T-helper 1 cell treated with Interleukin-12 subunit alpha and Interleukin-12 subunit beta and Interleukin-4 antibody, amounts not matched to agents 30 μg/mL and 1 μg/mL, for 36 hours (primary cell): ENCODE measurements around the gene UNKL.

ENCODE experiments used
- H3K27ac Mint-ChIP-seq: one replicate; pipeline ENCODE4 v1.8.0; 2021; ENCODE audit warnings: mild to moderate bottlenecking, mixed read lengths
- H3K27me3 Mint-ChIP-seq: one replicate; pipeline ENCODE4 v1.8.0; 2021; ENCODE audit warnings: low read depth, mixed read lengths
- H3K36me3 Mint-ChIP-seq: one replicate; pipeline ENCODE4 v1.8.0; 2021; ENCODE audit warnings: low read depth, mixed read lengths
- H3K4me1 Mint-ChIP-seq: one replicate; pipeline ENCODE4 v1.8.0; 2021; ENCODE audit warnings: low read depth, mixed read lengths
- H3K4me3 Mint-ChIP-seq: one replicate; pipeline ENCODE4 v1.8.0; 2021; ENCODE audit warnings: mild to moderate bottlenecking, moderate library complexity, mixed read lengths
- H3K9me3 Mint-ChIP-seq: one replicate; pipeline ENCODE4 v1.8.0; 2021; ENCODE audit warnings: mixed read lengths

UNKL gene

DNA sequence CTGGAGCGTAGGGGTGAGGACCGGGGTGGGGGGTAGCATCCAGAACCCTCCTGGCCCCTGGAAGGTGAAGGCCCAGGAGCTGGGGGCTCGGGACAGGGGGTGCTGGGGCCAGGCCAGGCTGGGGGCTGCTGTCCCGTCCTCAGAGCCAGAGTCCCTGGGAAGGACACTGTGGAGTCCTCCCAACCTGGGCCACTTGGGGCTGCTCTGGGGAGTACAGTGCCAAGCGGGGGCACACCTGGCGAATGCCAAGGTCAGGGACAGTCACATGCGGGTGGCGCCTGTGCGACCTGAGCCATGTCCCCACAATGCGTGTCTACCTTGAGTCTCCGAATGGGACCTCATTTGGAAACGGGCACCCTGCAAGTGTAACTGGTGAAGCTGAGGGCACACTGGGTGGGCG, 15.1 kb upstream of the UNKL start:
- no peak overlapping the region for H3K4me3 Mint-ChIP-seq
- no peaks in the 10 kb centered on the region for H3K27me3 Mint-ChIP-seq
- no peaks in the 10 kb centered on the region for H3K4me1 Mint-ChIP-seq
- H3K36me3 Mint-ChIP-seq, result no peaks in the 10 kb centered on the region
- no peaks in the 10 kb centered on the region for H3K9me3 Mint-ChIP-seq
- H3K27ac Mint-ChIP-seq, result no peak overlapping the region

DNA sequence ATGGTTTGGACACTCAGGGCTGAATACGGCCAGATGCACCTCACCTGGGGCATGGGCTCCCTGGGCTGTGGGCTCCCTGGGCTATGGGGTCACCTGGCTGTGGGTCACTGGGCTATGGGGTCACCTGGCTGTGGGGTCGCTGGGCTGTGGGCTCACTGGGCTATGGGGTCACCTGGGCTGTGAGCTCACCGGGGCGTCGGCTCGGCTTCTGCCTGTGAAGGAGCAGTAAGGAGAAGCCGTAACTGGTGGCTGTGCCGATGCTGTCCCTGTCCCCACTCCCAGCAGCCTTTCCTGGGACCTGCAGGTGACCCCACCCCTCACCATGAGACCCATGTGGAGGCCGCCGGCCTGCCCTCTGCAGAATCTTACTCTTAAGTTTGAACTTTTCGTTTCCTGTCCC, 14.5 kb upstream of the UNKL start:
- no peaks in the 10 kb centered on the region for H3K4me1 Mint-ChIP-seq
- no peak overlapping the region for H3K4me3 Mint-ChIP-seq
- no peaks in the 10 kb centered on the region for H3K27me3 Mint-ChIP-seq
- no peaks in the 10 kb centered on the region for H3K36me3 Mint-ChIP-seq
- no peaks in the 10 kb centered on the region for H3K9me3 Mint-ChIP-seq
- H3K27ac Mint-ChIP-seq, result no peak overlapping the region

DNA sequence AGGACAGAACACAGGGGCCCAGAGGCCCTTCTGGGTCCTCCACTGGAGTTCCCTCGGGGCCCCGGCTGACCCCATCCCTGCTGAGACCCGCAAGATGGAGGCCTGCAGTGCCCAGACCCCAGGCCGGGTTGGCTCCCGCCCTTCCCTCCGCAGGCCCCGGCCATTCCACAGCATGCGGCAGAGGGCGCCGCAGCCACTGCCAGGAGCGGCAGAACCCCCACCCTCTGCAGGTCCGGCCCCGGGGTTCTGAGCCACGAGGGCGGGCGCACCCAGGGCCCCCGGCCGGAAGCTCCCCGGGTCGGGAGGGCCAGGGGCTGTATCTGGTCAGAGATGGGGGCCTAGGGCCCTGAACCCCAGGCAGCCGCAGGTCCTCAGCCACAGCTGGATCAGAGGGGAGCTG, 14.0 kb upstream of the UNKL start:
- Mint-ChIP-seq H3K27me3 (no peaks in the 10 kb centered on the region), H3K4me3 (no peak overlapping the region), H3K4me1 (peaks cover 3% of the 10 kb centered on the region), H3K9me3 (no peaks in the 10 kb centered on the region), H3K27ac (no peak overlapping the region), H3K36me3 (no peaks in the 10 kb centered on the region)

DNA sequence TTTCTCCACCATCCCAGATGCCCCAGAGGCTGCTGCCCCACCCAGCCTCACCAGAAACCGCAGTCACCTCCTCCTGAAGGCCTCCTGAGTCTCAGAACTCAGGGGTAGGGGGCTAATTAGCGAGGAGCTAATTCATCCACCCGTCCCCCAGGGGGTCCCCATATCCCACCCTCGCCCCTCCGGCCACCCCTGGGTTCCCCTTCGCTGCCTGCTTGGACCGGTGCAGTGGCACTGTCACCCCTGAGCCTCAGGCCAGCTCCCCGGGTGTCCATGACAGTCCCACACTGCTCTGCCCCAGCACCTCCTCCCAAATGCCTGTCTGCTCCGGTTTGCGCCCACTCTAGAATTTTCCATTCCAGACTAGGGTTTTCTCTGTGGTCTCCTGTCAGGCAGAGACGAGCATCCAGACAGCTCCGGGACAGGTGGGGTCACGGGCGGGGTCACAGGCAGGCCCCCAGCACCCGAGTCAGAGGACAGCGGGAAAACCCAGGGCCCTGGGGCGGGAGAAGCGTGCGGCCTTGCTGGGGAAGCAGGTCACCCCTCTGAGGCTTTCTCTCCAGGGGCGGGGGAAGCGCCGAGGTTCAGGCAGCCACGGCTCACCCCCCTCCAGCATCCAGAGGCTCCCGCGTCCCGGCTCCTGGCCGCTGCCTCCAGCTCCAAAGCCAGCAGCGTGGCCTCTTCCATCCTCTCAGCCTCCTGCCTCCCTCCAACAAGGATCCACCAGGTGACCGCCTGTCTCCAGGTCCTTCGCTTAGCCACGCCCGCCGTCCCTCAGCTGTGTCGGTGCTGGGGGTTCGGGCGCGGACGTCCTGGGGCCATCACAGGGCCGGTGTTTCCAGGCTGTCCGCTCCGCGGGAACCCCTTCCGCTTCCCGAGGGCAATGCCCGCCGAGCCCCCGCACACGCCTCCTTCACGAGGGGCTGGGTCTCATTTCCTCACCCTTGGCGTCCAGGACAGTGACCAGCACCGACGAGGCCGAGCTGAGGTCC, 13.3 kb upstream of the UNKL start:
- no peak overlapping the region for H3K4me3 Mint-ChIP-seq
- H3K27me3 Mint-ChIP-seq, result no peaks in the 10 kb centered on the region
- no peaks in the 10 kb centered on the region for H3K9me3 Mint-ChIP-seq
- no peaks in the 10 kb centered on the region for H3K36me3 Mint-ChIP-seq
- H3K27ac Mint-ChIP-seq, result no peak overlapping the region
- H3K4me1 Mint-ChIP-seq, result peaks cover 3% of the 10 kb centered on the region

DNA sequence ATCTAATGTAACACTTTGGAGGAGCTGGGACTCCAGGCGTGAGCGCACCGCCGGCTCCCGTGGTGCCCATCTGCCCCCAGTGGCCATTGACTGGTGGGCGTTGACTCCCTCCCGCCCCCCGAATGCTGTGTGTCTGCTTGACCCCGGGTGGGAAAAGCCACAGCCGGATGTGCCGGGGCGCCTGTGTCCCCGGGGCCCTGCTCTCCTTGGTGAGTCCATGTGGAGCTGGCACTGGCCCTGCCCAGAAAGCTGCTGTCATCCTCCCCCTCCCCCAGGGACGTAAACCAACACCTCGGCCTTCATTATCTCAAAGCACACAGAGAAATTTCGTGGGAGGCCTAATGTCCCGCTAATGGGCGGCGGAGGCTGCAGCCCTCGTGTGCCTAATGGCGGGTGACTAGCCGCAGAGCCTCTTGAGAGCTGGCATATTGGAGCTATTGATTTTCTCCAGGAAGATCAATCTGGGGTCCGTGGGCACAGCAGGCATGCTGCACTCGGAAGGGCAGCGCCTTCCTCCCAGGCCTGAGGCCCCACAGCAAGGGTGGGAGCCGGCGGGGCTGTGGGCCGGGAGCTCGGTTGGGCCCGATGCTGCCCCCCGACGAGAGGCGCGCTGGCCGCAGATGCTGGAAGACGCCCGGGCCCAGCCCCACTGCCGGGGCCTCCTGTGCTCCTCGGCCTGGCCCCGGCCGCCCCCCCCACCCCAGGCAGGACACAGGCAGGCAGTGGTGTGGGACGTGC, 12.4 kb upstream of the UNKL start:
- Mint-ChIP-seq H3K4me1 (peaks cover 3% of the 10 kb centered on the region), H3K27me3 (no peaks in the 10 kb centered on the region), H3K4me3 (no peak overlapping the region), H3K9me3 (no peaks in the 10 kb centered on the region), H3K27ac (no peak overlapping the region), H3K36me3 (peaks cover 3% of the 10 kb centered on the region)

DNA sequence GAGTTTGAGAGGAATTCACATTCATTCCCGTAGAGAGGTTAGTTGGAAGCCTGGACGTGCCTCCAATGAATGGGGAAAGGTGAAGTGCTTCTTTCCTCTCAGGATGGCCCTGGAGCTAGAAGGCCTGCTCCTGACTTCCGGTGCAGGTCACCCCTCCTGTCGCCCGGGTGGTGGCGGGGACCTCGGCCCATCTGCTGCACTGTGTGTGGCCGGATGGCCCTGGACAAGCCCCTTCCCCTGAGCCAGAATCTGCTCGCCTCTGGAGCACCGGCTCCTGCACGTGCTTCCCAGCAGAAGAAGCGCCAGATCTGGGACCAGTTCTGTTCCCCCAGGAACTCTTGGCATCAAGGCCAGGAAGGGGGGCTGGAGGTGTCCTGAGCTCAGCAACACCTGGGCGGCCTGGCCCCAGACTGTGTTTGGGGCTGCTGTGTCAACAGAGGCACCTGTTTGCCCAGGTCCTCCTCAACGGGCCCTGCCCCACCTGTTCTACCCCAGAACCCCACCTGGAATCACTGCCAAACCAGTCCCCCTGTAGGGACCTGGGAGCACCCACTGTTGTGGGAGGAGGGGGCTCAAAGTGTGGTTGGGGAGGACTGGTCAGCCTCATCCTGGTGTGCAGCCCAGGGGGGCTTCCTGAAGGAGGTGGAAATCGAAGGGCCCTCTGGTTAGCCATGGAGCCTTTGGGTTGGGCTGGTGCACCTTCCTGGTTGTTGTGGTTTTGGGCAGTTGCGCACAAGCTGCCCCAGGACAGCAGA, 11.3 kb upstream of the UNKL start:
- H3K4me3 Mint-ChIP-seq, result no peak overlapping the region
- no peaks in the 10 kb centered on the region for H3K27me3 Mint-ChIP-seq
- H3K4me1 Mint-ChIP-seq, result peaks cover 7% of the 10 kb centered on the region
- no peak overlapping the region for H3K27ac Mint-ChIP-seq
- no peaks in the 10 kb centered on the region for H3K9me3 Mint-ChIP-seq
- H3K36me3 Mint-ChIP-seq, result peaks cover 3% of the 10 kb centered on the region

DNA sequence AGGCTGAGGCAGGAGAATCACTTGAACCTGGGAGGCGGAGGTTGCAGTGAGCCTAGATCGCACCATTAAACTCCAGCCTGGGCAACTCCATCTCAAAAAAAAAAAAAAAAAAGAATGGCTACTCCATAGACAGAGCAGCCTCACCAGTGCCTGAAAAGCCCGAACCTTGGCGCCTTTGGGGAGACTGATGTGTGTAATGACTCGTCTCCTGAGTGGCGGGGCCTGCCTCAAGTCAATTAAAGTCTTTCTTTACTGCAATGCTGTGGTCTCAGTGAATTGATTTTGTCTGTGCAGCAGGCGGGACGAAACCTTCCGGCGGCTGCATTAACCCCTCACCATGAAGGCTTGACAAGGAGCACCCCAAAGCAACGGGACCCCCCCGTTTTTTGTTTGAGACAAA, 9.5 kb upstream of the UNKL start:
- no peaks in the 10 kb centered on the region for H3K9me3 Mint-ChIP-seq
- peaks cover 5% of the 10 kb centered on the region for H3K36me3 Mint-ChIP-seq
- H3K27ac Mint-ChIP-seq, result no peak overlapping the region
- no peaks in the 10 kb centered on the region for H3K27me3 Mint-ChIP-seq
- peaks cover 12% of the 10 kb centered on the region for H3K4me1 Mint-ChIP-seq
- H3K4me3 Mint-ChIP-seq, result no peak overlapping the region

DNA sequence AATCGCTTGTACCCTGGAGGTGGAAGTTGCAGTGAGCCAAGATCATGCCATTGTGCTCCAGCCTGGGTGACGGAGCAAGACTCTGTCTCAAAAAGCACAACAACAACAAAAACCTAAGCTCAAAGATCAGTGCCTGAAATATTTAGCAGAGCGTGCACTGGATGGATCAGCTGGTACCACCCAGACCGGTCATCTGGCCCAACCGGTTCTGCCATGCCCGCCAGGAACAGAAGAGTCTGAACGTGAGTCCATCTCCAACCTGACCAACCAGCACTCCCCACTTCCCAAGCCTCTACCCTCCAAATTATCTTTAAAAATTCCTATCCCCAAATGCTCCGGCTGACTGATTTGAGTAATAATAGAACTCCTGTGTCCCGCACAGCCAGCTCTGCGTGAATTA, 7.6 kb upstream of the UNKL start:
- Mint-ChIP-seq H3K9me3 (no peaks in the 10 kb centered on the region), H3K4me1 (peaks cover 12% of the 10 kb centered on the region), H3K36me3 (peaks cover 5% of the 10 kb centered on the region), H3K4me3 (no peak overlapping the region), H3K27me3 (no peaks in the 10 kb centered on the region), H3K27ac (peak overlapping the region; percentile 99)

DNA sequence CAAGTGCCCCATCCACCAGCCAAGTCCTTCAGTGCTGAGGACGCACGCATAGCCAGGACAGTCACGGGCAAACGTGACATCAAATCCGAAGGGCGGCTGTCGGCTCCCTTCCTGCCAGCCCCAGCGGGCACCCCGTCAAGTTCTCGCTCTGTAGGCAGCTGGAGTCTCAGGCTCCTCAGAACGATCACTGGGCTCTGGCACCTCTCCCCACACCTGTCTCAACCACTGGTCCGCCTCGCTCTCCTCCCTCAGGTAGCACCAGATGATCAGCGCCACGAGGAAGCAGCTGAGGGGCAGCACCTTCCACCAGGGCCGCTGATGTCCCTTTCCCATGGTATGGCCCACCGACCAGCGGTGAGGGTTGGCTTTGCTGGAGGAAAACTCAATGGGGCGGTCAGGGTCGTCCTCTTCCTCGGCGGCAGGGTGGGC, 5.6 kb upstream of the UNKL start:
- no peaks in the 10 kb centered on the region for H3K27me3 Mint-ChIP-seq

DNA sequence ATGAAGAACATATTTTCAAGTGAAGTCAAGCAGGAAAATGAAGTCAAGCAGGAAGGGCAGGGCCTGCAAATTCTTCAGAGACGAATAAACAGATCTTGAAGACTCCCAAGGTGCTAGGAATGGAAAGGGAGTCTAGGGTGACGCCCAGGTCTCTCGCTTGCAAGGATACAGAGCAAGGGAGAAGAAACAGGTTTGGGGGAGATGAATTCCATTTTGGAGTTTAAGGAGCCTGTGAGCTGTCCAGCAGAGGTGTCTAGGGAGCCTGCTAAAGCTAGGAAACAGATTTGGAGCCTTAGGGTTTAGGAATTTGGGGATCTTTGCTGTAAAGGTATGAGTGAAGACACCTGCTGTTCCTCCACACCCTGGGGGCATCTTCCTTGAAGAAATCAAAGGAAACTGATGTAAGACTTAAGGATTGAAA, 2.0 kb upstream of the UNKL start:
- Mint-ChIP-seq H3K27ac (peak overlapping the region; percentile 63), H3K36me3 (peaks cover 5% of the 10 kb centered on the region), H3K4me3 (no peak overlapping the region), H3K27me3 (no peaks in the 10 kb centered on the region), H3K4me1 (peaks cover 13% of the 10 kb centered on the region), H3K9me3 (no peaks in the 10 kb centered on the region)

More for the DNA sequence above, 5.6 kb upstream of the UNKL start:
- peak overlapping the region; percentile 88 for H3K4me3 Mint-ChIP-seq
- H3K27ac Mint-ChIP-seq, result peak overlapping the region; percentile 76
- peaks cover 12% of the 10 kb centered on the region for H3K4me1 Mint-ChIP-seq
- H3K9me3 Mint-ChIP-seq, result no peaks in the 10 kb centered on the region
- H3K36me3 Mint-ChIP-seq, result peaks cover 5% of the 10 kb centered on the region

DNA sequence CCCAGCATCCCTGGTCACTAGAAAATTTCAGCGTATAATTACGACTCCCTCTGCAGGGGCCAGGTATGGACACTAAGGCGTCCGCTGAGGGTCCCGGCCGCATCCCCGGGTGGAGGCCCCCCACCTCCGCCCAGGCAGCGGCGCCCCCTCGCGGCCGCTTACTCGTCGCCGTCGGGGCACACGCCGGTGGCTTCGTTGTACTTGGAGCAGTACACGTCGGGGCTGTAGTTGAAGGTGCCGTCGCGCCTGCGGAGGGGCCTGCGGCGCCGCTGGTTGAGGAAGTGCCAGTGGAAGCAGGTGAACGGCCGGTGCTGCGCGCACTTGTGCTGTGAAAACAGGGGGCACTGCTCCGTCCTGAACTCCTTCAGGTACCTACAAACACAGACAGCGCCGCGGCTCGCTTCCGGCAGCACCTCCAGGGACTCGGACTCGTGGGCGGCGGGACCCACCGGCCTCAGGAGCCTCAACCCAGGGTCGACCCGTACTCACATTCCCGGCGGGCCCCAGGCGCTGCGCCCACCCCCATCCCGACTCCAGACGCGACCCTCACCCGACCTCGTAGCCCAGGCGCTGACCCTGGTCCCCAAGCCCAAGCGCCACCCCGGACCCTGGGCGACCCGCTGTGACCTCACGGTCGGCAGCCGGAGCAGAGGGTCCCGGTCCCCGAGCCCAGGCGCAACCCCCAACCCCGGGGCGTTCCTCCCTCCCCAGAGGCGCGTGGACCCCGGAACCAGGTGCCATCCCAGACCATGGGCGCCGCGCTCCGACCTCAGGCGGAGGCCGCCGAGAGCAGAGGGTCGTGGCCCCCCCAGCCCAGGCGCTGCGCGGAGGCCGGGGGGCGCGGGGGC, 596 bp downstream of the UNKL start:
- peak overlapping the region; percentile 82 for H3K4me3 Mint-ChIP-seq
- H3K4me1 Mint-ChIP-seq, result peaks cover 7% of the 10 kb centered on the region
- H3K27me3 Mint-ChIP-seq, result no peaks in the 10 kb centered on the region
- H3K36me3 Mint-ChIP-seq, result peaks cover 3% of the 10 kb centered on the region
- H3K27ac Mint-ChIP-seq, result peak overlapping the region; percentile 81
- no peaks in the 10 kb centered on the region for H3K9me3 Mint-ChIP-seq

DNA sequence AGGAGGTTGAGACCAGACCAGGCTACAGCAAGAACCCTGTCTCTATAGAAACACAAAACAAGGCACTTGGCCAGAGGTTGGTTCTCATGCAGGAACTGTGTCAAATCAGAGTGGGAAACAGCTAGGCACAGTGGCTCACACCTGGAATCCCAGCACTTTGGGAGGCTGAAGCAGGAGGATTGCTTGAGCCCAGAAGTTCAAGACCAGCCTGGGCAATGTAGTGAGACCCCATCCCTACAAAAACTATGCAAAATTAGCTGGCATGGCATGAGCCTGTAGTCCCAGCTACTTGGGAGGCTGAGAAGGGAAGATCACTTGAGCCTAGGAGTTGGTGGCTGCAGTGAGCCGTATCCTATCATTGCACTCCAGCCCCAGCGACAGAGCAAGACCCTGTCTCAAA, 1.7 kb downstream of the UNKL start:
- Mint-ChIP-seq H3K36me3 (peaks cover 3% of the 10 kb centered on the region), H3K4me3 (peak overlapping the region; percentile 44), H3K27ac (no peak overlapping the region), H3K4me1 (peaks cover 7% of the 10 kb centered on the region), H3K9me3 (no peaks in the 10 kb centered on the region), H3K27me3 (no peaks in the 10 kb centered on the region)

DNA sequence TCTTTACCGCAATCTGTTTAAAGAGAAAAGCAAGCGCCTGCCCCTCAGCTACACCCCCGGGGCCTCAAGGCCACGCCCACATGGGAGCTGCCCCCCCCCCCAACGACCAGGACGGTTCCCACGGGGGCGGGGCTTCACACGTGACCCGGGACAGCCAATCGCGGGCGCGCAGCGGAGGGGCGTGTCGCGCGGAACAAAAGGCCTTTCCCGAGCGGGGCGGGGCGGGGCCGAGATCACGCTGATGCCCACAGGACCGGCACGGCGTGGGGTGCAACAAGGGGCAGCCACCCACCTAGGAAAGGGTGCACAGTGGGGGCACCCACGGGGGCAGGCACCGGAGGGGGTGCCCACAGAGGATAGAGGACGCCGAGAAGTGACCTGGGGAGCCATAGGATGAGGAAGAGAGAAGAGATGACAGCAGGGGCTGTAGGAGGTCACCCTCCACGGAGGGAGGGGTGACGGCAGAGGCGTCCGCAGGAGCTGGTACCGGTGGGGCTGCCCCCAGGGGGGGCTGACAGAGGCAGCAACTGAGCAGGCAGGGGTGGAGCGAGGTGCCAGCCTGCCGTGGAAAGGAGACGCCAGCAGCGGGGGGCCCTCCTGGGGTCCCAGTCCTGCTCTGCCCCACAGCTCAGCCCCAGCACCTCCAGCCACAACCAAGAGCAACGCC, 6.2 kb downstream of the UNKL start:
- no peaks in the 10 kb centered on the region for H3K27me3 Mint-ChIP-seq
- H3K27ac Mint-ChIP-seq, result peak overlapping the region; percentile 31
- H3K4me3 Mint-ChIP-seq, result peak overlapping the region; percentile 40
- peaks cover 3% of the 10 kb centered on the region for H3K36me3 Mint-ChIP-seq
- H3K4me1 Mint-ChIP-seq, result peaks cover 5% of the 10 kb centered on the region
- no peaks in the 10 kb centered on the region for H3K9me3 Mint-ChIP-seq
